G401.6 (cell line): ENCODE results near the gene GABRD.

Source experiments
- FAIRE-seq: peaks from 2 replicates; lab custom pipeline; 2012; peaks lifted over from hg19 to GRCh38; lab: Jason Lieb, UNC

GABRD gene

DNA sequence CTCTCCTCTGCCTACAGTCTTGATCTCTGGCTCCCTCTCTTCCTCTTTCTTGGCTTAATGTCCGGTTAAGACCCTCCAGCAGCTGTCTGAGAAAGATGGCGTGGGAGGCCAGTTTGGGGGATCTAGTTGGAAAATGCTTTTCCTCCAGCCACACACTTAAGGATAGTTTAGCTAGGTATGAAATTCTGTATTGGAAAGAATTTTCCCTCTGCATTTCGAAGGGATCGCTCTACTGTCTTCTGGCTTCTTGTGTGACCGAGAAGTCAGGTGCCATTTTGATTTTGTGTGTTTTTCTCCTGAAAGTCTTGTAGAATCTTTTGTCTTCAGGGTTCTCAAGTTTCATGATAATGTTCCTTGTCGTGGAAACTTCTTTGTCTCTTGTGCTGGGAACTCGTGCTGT, 59.0 kb downstream of the GABRD start:
- no peak for FAIRE-seq

DNA sequence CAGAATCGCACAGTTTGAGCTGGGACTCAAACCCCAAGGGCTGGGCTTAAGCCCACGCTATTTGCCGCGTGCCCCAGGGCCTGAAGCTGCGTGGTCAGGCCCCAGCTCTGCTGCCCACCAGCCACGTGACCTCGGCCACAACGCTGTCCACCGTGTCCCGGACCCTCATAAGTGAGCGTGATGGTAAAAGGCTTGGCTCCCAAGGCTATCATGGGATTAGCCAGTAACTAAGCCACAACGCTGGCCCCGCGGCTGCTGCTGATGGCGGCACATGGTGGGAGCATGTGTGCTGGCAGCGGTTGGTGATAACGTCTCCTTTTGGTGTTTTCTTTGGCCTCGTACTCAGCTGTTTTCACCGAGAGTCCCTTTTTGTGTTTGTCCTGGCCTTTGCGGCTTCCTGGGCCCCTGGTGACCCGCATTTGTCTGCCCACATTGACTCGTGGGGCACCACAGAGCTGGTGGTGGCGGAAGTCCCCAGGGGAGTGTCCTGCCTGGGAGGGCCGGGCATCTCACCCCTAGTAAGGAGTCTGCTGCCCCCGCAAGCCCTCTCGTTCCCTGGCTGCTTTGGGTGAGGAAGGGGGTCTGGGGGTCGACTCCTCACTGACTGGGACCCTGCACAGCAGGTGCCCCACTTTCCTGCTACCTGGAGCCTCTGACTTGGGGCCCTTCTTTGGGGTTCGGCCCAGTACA, 60.4 kb downstream of the GABRD start:
- FAIRE-seq: no peak

DNA sequence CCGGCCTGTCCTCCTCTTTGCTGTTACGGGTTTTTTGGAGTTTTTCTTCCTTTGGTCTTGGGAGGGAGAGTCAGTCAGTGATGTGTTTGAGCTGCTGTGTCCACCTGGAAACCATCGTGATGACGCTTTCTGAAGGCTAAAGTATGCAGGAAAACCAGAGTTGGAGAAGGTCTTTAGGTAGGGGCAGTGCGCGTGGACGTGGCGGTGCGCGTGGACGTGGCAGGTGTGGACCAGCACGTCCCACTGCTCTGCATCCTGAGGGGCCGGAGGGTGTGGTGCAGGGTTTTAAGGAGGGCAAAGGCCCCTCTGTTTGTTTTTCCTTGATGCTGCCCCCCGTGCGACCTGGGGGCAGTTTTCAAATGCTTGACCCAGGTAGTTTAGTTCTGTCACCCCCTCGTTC, 61.0 kb downstream of the GABRD start:
- no peak for FAIRE-seq
